GM19238 (cell line): ENCODE data around the gene MTX1.

Experiments used
- DNase-seq: peaks from one replicate; pipeline ENCODE4 v3.0.0; 2011; ENCODE audit warnings: low spot score; ENCODE audit not compliant: insufficient read length

MTX1 gene

GRCh38 chr1:155255243-155256007 lies 46.9 kb downstream of the MTX1 start, which contains the start of gene ENTREP3:
Gene ENTREP3 (minus strand): TSS chr1:155255483. CDS start chr1:155254877, 606 bp downstream.
- peak; percentile 91 for DNase-seq

DNA sequence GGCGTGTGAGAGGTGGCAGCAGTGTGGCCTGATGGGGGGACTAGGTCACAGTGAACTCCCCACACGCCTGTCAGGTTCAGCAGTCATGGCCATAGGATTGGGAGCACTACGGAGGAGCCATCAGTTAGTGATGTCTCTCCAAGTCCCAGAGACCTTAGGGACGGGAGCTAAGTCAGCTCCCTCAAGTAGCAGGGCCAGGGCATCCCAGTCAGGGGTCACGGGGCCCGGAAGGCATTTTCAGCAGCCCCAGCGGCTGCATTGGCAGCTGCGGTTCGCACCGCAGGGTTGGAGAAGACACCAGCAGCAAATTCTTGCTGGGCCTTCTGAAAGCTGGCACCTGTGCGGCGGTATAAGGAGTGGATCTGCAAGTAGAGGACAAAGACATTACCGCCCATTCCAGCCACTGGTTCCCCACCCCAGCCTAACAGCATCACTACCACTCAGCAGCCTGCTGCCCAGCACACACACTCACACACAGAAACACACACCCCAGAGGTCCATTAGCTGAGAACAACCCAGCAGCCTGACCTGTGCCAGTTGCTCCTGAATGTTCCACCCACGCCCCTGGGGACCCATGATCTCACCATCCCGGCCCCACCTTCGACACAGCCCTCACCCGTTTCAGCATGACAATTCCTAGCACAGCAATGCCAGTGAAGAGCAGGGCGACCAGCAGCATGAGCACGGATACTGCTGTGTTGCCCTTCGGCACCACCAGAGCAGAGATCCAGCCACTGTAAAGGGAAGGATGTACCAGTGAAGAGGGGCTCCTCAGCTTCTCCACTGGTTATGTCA lies 47.8 kb downstream of the MTX1 start:
- no peak for DNase-seq

DNA sequence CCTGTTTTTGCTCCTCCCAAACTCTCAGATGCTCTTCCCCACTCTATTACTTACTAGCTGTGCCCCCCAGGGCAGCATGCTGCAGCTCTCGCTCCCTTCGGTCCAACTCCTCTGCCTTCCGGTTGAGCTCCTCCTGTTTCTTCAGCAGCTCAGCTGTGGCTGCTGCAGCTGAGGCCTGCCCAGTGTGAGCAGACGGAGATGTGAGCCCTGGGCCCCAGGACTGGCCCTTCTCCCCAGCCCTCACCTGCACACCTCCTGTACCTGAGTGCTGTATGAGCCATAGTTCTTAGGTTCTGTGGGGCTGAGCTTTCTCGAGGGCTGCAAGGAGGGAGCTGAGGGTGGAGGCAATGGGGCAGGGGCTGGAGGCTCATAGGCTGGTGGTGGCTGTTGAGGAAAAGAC lies 51.8 kb downstream of the MTX1 start:
- DNase-seq, result no peak

DNA sequence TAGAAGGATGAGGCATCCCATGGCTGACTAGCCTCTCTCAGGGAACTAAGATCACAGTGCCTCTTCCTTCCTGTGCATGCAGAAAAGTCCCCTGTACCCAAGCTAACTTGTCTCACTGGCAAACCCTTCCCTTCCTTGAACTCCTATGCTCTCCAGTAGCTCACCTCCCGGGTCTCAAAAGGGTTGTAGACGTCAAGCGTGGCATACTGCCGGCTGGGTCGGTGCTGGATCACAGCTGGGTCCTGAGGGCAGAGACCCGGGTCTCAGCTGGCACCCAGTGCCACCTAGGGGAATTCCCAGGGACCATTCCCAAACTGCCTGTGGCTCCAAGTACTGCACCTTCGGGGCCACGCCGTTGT lies 53.0 kb downstream of the MTX1 start:
- no peak for DNase-seq

- peak; percentile 99 for DNase-seq
These were observed 53.6 kb downstream of the MTX1 start, which contains the start of gene SCAMP3 for GRCh38 chr1:155261852-155262673. Gene SCAMP3 (minus strand): TSS chr1:155262360. CDS start chr1:155262151, 209 bp downstream.

- DNase-seq, result no peak
These were observed 54.6 kb downstream of the MTX1 start for GRCh38 chr1:155263067-155263466.
